Measurements from ENCODE around the gene GCLC.
"Not testable (repeated sequence)": the region's sequence is repeated elsewhere in the genome, so short reads cannot be mapped to it uniquely, and the experiment has no call there.

The GCLC gene

GRCh38 chr6:53581856-53582255 lies 37.0 kb upstream of the GCLC start:
- no peak overlapping the region for H3K27ac ChIP-seq (ENCODE audit: low read length)
- no peak for DNase-seq (ENCODE audit: low read depth, low spot score)
- no peaks in the 10 kb centered on the region for H3K4me1 ChIP-seq (ENCODE audit: control insufficient read depth, insufficient read depth, low read length)
- H3K27me3 ChIP-seq (ENCODE audit: control insufficient read depth, insufficient read depth, low read length): no peaks in the 10 kb centered on the region
- H3K9me3 ChIP-seq (ENCODE audit: control insufficient read depth, insufficient read depth, low read length): no peaks in the 10 kb centered on the region
- WGBS (ENCODE audit: insufficient coverage, insufficient read length): no CpG with 5 or more reads among the region's 2 CpGs
- H3K36me3 ChIP-seq (ENCODE audit: control insufficient read depth, insufficient read depth, low read length): no peaks in the 10 kb centered on the region
- no peak overlapping the region for H3K4me3 ChIP-seq (ENCODE audit: low read length)

GRCh38 chr6:53581173-53581773 lies 36.4 kb upstream of the GCLC start:
- DNase-seq (ENCODE audit: low read depth, low spot score): no peak
- H3K4me1 ChIP-seq (ENCODE audit: control insufficient read depth, insufficient read depth, low read length): no peaks in the 10 kb centered on the region
- no peak overlapping the region for H3K27ac ChIP-seq (ENCODE audit: low read length)
- no peaks in the 10 kb centered on the region for H3K36me3 ChIP-seq (ENCODE audit: control insufficient read depth, insufficient read depth, low read length)
- no peak overlapping the region for H3K4me3 ChIP-seq (ENCODE audit: low read length)
- WGBS (ENCODE audit: insufficient coverage, insufficient read length): no CpG with 5 or more reads among the region's 2 CpGs
- H3K27me3 ChIP-seq (ENCODE audit: control insufficient read depth, insufficient read depth, low read length): no peaks in the 10 kb centered on the region
- no peaks in the 10 kb centered on the region for H3K9me3 ChIP-seq (ENCODE audit: control insufficient read depth, insufficient read depth, low read length)

- Histone ChIP-seq H3K4me1 (ENCODE audit: control insufficient read depth, insufficient read depth, low read length) (no peaks in the 10 kb centered on the region), H3K27me3 (ENCODE audit: control insufficient read depth, insufficient read depth, low read length) (no peaks in the 10 kb centered on the region), H3K36me3 (ENCODE audit: control insufficient read depth, insufficient read depth, low read length) (no peaks in the 10 kb centered on the region), H3K27ac (ENCODE audit: low read length) (no peak overlapping the region), H3K9me3 (ENCODE audit: control insufficient read depth, insufficient read depth, low read length) (no peaks in the 10 kb centered on the region), H3K4me3 (ENCODE audit: low read length) (no peak overlapping the region)
- WGBS (ENCODE audit: insufficient coverage, insufficient read length): no CpG with 5 or more reads among the region's 5 CpGs
- DNase-seq (ENCODE audit: low read depth, low spot score): no peak
Observed at GRCh38 chr6:53579338-53579737, 34.4 kb upstream of the GCLC start.

GRCh38 chr6:53578371-53578770 lies 33.5 kb upstream of the GCLC start:
- Histone ChIP-seq H3K27me3 (ENCODE audit: control insufficient read depth, insufficient read depth, low read length) (no peaks in the 10 kb centered on the region), H3K9me3 (ENCODE audit: control insufficient read depth, insufficient read depth, low read length) (no peaks in the 10 kb centered on the region), H3K36me3 (ENCODE audit: control insufficient read depth, insufficient read depth, low read length) (no peaks in the 10 kb centered on the region), H3K27ac (ENCODE audit: low read length) (no peak overlapping the region), H3K4me1 (ENCODE audit: control insufficient read depth, insufficient read depth, low read length) (peaks cover 3% of the 10 kb centered on the region), H3K4me3 (ENCODE audit: low read length) (no peak overlapping the region)
- DNase-seq (ENCODE audit: low read depth, low spot score): no peak
- WGBS (ENCODE audit: insufficient coverage, insufficient read length): no CpG with 5 or more reads among the region's 7 CpGs

- Histone ChIP-seq H3K9me3 (ENCODE audit: control insufficient read depth, insufficient read depth, low read length) (no peaks in the 10 kb centered on the region; the same call in 1 of the 2 replicates), H3K27me3 (ENCODE audit: control insufficient read depth, insufficient read depth, low read length) (no peaks in the 10 kb centered on the region), H3K27ac (ENCODE audit: low read length) (no peak overlapping the region), H3K36me3 (ENCODE audit: control insufficient read depth, insufficient read depth, low read length) (no peaks in the 10 kb centered on the region), H3K4me1 (ENCODE audit: control insufficient read depth, insufficient read depth, low read length) (peaks cover 3% of the 10 kb centered on the region), H3K4me3 (ENCODE audit: low read length) (no peak overlapping the region)
- no CpG with 5 or more reads among the region's 14 CpGs for WGBS (ENCODE audit: insufficient coverage, insufficient read length)
- DNase-seq (ENCODE audit: low read depth, low spot score): no peak
Observed at GRCh38 chr6:53573299-53573698, 28.4 kb upstream of the GCLC start.

GRCh38 chr6:53572379-53572778 lies 27.5 kb upstream of the GCLC start:
- H3K27ac ChIP-seq (ENCODE audit: low read length); H3K4me3 ChIP-seq (ENCODE audit: low read length); H3K9me3 ChIP-seq (ENCODE audit: control insufficient read depth, insufficient read depth, low read length); DNase-seq (ENCODE audit: low read depth, low spot score); H3K27me3 ChIP-seq (ENCODE audit: control insufficient read depth, insufficient read depth, low read length); H3K4me1 ChIP-seq (ENCODE audit: control insufficient read depth, insufficient read depth, low read length); H3K36me3 ChIP-seq (ENCODE audit: control insufficient read depth, insufficient read depth, low read length): not testable (repeated sequence)
- no CpG with 5 or more reads among the region's 3 CpGs for WGBS (ENCODE audit: insufficient coverage, insufficient read length)

- no CpG with 5 or more reads among the region's 2 CpGs for WGBS (ENCODE audit: insufficient coverage, insufficient read length)
- H3K9me3 ChIP-seq (ENCODE audit: control insufficient read depth, insufficient read depth, low read length): no peaks in the 10 kb centered on the region; the same call in 1 of the 2 replicates
- H3K4me3 ChIP-seq (ENCODE audit: low read length): no peak overlapping the region
- H3K27ac ChIP-seq (ENCODE audit: low read length): no peak overlapping the region
- H3K4me1 ChIP-seq (ENCODE audit: control insufficient read depth, insufficient read depth, low read length): peaks cover 3% of the 10 kb centered on the region
- H3K27me3 ChIP-seq (ENCODE audit: control insufficient read depth, insufficient read depth, low read length): no peaks in the 10 kb centered on the region
- no peak for DNase-seq (ENCODE audit: low read depth, low spot score)
- no peaks in the 10 kb centered on the region for H3K36me3 ChIP-seq (ENCODE audit: control insufficient read depth, insufficient read depth, low read length)
Observed at GRCh38 chr6:53568776-53569616, 24.1 kb upstream of the GCLC start.

- H3K4me1 ChIP-seq (ENCODE audit: control insufficient read depth, insufficient read depth, low read length): no peaks in the 10 kb centered on the region
- WGBS (ENCODE audit: insufficient coverage, insufficient read length): no CpG with 5 or more reads among the region's 2 CpGs
- no peak for DNase-seq (ENCODE audit: low read depth, low spot score)
- no peak overlapping the region for H3K27ac ChIP-seq (ENCODE audit: low read length)
- H3K27me3 ChIP-seq (ENCODE audit: control insufficient read depth, insufficient read depth, low read length): no peaks in the 10 kb centered on the region
- H3K4me3 ChIP-seq (ENCODE audit: low read length): no peak overlapping the region
- H3K9me3 ChIP-seq (ENCODE audit: control insufficient read depth, insufficient read depth, low read length): no peaks in the 10 kb centered on the region
- no peaks in the 10 kb centered on the region for H3K36me3 ChIP-seq (ENCODE audit: control insufficient read depth, insufficient read depth, low read length)
Observed at GRCh38 chr6:53567701-53568100, 22.8 kb upstream of the GCLC start.

- H3K4me1 ChIP-seq (ENCODE audit: control insufficient read depth, insufficient read depth, low read length): no peaks in the 10 kb centered on the region
- no CpG with 5 or more reads among the region's 3 CpGs for WGBS (ENCODE audit: insufficient coverage, insufficient read length)
- no peaks in the 10 kb centered on the region for H3K9me3 ChIP-seq (ENCODE audit: control insufficient read depth, insufficient read depth, low read length)
- no peaks in the 10 kb centered on the region for H3K36me3 ChIP-seq (ENCODE audit: control insufficient read depth, insufficient read depth, low read length)
- H3K4me3 ChIP-seq (ENCODE audit: low read length): no peak overlapping the region
- no peak for DNase-seq (ENCODE audit: low read depth, low spot score)
- H3K27ac ChIP-seq (ENCODE audit: low read length): no peak overlapping the region
- H3K27me3 ChIP-seq (ENCODE audit: control insufficient read depth, insufficient read depth, low read length): no peaks in the 10 kb centered on the region
Observed at GRCh38 chr6:53566755-53567154, 21.9 kb upstream of the GCLC start.

- H3K4me3 ChIP-seq (ENCODE audit: low read length): no peak overlapping the region
- H3K27ac ChIP-seq (ENCODE audit: low read length): no peak overlapping the region
- WGBS (ENCODE audit: insufficient coverage, insufficient read length): no CpG with 5 or more reads among the region's 3 CpGs
- no peaks in the 10 kb centered on the region for H3K36me3 ChIP-seq (ENCODE audit: control insufficient read depth, insufficient read depth, low read length)
- no peak for DNase-seq (ENCODE audit: low read depth, low spot score)
- no peaks in the 10 kb centered on the region for H3K27me3 ChIP-seq (ENCODE audit: control insufficient read depth, insufficient read depth, low read length)
- H3K9me3 ChIP-seq (ENCODE audit: control insufficient read depth, insufficient read depth, low read length): no peaks in the 10 kb centered on the region
- no peaks in the 10 kb centered on the region for H3K4me1 ChIP-seq (ENCODE audit: control insufficient read depth, insufficient read depth, low read length)
Observed at GRCh38 chr6:53565886-53566285, 21.0 kb upstream of the GCLC start.
